ENCODE data around the gene CA10. TPM values are rescaled to one million over a fixed set of nuclear protein-coding genes. Genes with fewer than 3 reads are reported as not detected.

Gene CA10
- total and polyA plus RNA-seq, 8 donors, result 1.3 TPM; not detected in 7

DNA sequence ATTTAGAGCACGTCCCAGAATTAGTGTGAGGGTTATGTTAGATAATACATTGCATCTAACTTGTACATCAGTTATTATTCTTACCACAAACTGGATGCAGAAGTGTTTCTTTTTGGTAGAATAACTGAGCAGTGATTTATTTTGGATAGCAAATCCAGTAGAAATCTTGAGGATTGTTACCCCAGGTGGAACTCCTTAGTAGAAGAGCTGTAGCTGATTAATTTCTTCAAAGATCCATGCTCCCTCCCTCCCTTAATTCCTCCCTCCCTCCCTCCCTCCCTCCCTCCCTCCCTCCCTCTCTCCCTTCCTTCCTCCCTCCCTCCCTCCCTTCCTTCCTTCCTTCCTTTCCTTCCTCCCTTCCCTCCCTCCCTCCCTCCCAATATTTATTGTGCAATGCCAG lies 337.7 kb downstream of the CA10 start:
- Histone ChIP-seq H3K27ac (no peak overlapping the region), H3K4me1 (no peaks in the 10 kb centered on the region), H3K27me3 (no peaks in the 10 kb centered on the region), H3K36me3 (no peaks in the 10 kb centered on the region), H3K9me3 (no peaks in the 10 kb centered on the region), H3K4me3 (no peak overlapping the region)
- no peak for DNase-seq
- no peak for TF ChIP-seq POLR2AphosphoS5 (IDR thresholded peaks at IDR 0.05)
- no peak for TF ChIP-seq POLR2A (IDR thresholded peaks at IDR 0.05)
- no peak for TF ChIP-seq EP300 (IDR thresholded peaks at IDR 0.05)
- TF ChIP-seq, protein P1, sequence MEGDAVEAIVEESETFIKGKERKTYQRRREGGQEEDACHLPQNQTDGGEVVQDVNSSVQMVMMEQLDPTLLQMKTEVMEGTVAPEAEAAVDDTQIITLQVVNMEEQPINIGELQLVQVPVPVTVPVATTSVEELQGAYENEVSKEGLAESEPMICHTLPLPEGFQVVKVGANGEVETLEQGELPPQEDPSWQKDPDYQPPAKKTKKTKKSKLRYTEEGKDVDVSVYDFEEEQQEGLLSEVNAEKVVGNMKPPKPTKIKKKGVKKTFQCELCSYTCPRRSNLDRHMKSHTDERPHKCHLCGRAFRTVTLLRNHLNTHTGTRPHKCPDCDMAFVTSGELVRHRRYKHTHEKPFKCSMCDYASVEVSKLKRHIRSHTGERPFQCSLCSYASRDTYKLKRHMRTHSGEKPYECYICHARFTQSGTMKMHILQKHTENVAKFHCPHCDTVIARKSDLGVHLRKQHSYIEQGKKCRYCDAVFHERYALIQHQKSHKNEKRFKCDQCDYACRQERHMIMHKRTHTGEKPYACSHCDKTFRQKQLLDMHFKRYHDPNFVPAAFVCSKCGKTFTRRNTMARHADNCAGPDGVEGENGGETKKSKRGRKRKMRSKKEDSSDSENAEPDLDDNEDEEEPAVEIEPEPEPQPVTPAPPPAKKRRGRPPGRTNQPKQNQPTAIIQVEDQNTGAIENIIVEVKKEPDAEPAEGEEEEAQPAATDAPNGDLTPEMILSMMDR (IDR thresholded peaks at IDR 0.05), result no peak
- 44 to 62% (median 50%) methylated on average over 1 of the region's 1 CpG for WGBS, 5 donors
- intact Hi-C loops (cut with DNase I; ENCODE audit: low total_unique reads), result no loop called here

DNA sequence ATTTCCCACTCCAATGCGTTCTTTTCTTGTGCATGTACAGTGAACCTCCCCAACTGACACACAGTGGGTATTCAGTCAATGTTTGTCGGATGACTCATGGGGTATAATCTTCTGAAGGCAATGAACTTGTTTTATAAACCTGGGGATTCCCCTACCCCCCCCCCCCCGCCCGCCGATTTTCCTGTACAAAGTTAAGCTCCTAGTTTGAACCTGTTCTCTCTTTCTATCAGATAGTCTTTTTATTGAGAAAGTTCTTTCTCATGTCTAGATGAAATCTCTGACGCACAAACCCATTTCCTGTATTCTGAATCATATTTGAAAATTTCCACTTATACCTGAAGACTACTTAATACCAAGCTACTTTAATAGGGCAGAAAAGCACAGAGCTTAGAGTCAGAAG lies 338.3 kb downstream of the CA10 start:
- WGBS, 5 donors, result 71 to 87% (median 84%) methylated on average over 5 to 6 of the region's 6 CpGs

GRCh38 chr17:51819341-51820219 lies 338.9 kb downstream of the CA10 start:
- no peaks in the 10 kb centered on the region for H3K27me3 ChIP-seq
- no peaks in the 10 kb centered on the region for H3K4me1 ChIP-seq
- H3K4me3 ChIP-seq, result no peak overlapping the region
- intact Hi-C loops (cut with DNase I; ENCODE audit: low total_unique reads), result no loop called here
- 54 to 72% (median 64%) methylated on average over 6 of the region's 6 CpGs for WGBS, 5 donors
- no peak for DNase-seq
- TF ChIP-seq, protein P1 (IDR thresholded peaks at IDR 0.05), result no peak
- no peak for TF ChIP-seq EP300 (IDR thresholded peaks at IDR 0.05)
- TF ChIP-seq POLR2AphosphoS5 (IDR thresholded peaks at IDR 0.05), result no peak
- no peak for TF ChIP-seq POLR2A (IDR thresholded peaks at IDR 0.05)
- H3K27ac ChIP-seq, result no peak overlapping the region
- H3K36me3 ChIP-seq, result no peaks in the 10 kb centered on the region
- H3K9me3 ChIP-seq, result no peaks in the 10 kb centered on the region

More for the DNA sequence above, 338.3 kb downstream of the CA10 start:
- TF ChIP-seq EP300 (IDR thresholded peaks at IDR 0.05), result no peak
- no peak for TF ChIP-seq POLR2AphosphoS5 (IDR thresholded peaks at IDR 0.05)
- no peak for TF ChIP-seq POLR2A (IDR thresholded peaks at IDR 0.05)
- TF ChIP-seq, protein P1 (IDR thresholded peaks at IDR 0.05), result no peak
- Histone ChIP-seq H3K36me3 (no peaks in the 10 kb centered on the region), H3K27me3 (no peaks in the 10 kb centered on the region), H3K4me3 (no peak overlapping the region), H3K27ac (no peak overlapping the region), H3K9me3 (no peaks in the 10 kb centered on the region), H3K4me1 (no peaks in the 10 kb centered on the region)
- intact Hi-C loops (cut with DNase I; ENCODE audit: low total_unique reads), result no loop called here
- no peak for DNase-seq

DNA sequence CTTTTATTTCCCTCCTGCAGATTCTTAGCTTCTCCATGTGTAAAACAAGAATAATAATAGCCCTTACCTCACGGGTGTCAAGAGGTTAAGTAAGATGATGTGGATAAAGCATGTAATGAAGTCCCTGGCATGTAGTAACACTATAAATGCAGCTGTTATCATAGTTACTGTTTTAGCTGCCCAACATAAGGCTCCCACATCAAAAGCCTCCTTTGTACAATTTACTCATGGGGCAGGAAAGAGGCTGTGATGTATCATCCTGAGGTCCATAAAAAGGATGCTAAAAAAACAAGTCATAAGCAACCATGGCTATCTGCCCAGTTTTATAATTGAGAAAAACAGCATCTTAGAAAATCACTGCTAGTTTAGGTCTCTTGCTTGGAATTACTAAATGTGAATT lies 339.7 kb downstream of the CA10 start:
- Histone ChIP-seq H3K36me3 (no peaks in the 10 kb centered on the region), H3K4me1 (no peaks in the 10 kb centered on the region), H3K27me3 (no peaks in the 10 kb centered on the region), H3K27ac (no peak overlapping the region), H3K4me3 (no peak overlapping the region), H3K9me3 (no peaks in the 10 kb centered on the region)
- TF ChIP-seq, protein P1 (IDR thresholded peaks at IDR 0.05), result no peak
- TF ChIP-seq POLR2AphosphoS5 (IDR thresholded peaks at IDR 0.05) (no peak), POLR2A (IDR thresholded peaks at IDR 0.05) (no peak), EP300 (IDR thresholded peaks at IDR 0.05) (no peak)
- DNase-seq, result no peak
- intact Hi-C loops (cut with DNase I; ENCODE audit: low total_unique reads), result no loop called here
- WGBS, 5 donors, result 68 to 81% (median 76%) methylated on average over 1 of the region's 1 CpG
